IPS DF 4.7 (cell line): ENCODE data around the gene ZNF189.
A peak's percentile ranks its signal among the peaks of the same experiment; 100 is the strongest.
"Not testable (repeated sequence)": the region's sequence is repeated elsewhere in the genome, so short reads cannot be mapped to it uniquely, and the experiment has no call there.

Experiments used
- DNase-seq: peaks from one replicate; pipeline ENCODE4 v3.0.0-alpha.2; 2013; ENCODE audit warnings: low spot score; ENCODE audit errors: extremely low read depth

The ZNF189 gene

GRCh38 chr9:101380295-101380694 lies 18.4 kb upstream of the ZNF189 start:
- DNase-seq, result no peak

DNA sequence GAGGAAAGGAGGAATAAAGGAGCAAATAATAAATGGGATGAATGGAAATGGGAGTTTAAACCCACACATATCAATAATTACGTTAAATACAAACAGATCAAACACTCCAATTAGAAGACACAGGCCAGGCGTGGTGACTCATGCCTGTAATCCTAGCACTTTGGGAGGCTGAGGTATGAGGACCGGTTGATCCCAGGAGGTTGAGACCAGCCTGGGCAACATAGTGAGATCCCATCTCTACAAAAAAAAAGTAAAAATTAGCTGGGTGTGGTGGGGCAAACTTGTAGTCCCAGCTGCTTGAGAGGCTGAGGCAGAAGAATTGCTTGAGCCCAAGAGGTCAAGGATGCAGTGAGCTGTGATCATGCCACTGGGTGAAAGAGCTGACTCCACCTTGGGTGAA lies 17.5 kb upstream of the ZNF189 start:
- DNase-seq, result no peak

- no peak for DNase-seq
Observed at GRCh38 chr9:101381833-101382342, 16.8 kb upstream of the ZNF189 start.

DNA sequence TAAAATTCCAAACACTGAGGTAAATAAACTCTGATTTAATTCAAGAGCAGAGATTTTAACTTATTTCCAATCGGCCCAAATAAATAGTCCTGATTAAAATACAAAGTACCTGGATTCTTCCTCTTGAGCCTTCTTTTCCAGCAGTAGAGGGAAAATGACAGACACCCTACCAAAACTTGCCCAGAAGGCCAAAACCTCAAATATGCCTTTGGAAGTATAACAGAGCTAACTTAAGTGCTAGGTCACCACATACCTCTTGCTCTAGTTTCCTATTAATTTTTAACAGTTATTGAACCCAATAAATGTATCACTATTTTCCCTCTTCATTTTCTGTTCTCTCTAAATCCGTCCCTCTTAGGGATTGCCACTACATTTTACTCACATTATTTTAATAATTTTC lies 15.3 kb upstream of the ZNF189 start:
- DNase-seq, result no peak

GRCh38 chr9:101384873-101385536 lies 13.6 kb upstream of the ZNF189 start, which contains the start of gene BAAT:
Gene BAAT (minus strand): TSS chr9:101385006. CDS start chr9:101371404, 13,602 bp downstream.
- not testable (repeated sequence) for DNase-seq

GRCh38 chr9:101387871-101388506 lies 10.7 kb upstream of the ZNF189 start:
- peak; percentile 58 for DNase-seq

DNA sequence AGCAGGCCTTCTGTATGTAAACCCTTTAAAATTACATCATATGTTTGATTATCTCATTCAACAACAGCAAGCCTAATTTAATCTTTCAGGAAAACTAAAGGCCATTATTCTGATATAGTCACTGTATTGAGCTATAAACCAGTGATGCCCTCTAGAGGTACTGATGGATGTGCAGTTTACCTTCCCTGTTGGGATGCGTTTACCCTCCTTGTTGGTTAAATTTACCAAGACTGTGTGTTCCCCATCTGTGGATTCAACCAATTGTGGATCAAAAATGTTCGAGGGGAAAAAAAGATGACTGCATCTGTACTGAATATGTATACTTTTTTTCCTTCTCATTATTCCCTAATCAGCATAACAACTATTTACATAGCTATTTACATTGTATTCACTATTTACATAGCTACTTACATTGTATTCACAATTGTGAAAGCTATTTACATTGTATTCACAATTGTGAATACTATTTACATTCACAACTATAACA lies 10.1 kb upstream of the ZNF189 start:
- DNase-seq, result no peak

GRCh38 chr9:101393135-101393534 lies 5.5 kb upstream of the ZNF189 start:
- no peak for DNase-seq

DNA sequence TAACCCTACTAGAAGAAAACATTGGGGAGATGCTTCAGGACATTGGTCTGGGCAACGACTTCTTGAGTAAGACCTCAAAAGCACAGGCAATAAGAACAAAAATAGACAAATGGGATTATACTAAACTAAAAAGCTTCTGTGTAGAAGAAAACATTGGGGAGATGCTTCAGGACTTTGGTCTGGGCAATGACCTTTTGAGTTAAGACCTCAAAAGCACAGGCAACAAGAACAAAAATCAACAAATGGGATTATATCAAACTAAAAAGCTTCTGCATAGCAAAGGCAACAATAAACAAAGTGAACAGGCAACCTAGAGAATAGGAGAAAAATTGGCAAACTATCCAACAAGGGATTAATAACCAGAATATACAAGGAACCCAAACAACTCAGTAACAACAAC lies 4.0 kb upstream of the ZNF189 start:
- DNase-seq, result no peak

GRCh38 chr9:101397746-101398067 lies 944 bp upstream of the ZNF189 start:
- no peak for DNase-seq

DNA sequence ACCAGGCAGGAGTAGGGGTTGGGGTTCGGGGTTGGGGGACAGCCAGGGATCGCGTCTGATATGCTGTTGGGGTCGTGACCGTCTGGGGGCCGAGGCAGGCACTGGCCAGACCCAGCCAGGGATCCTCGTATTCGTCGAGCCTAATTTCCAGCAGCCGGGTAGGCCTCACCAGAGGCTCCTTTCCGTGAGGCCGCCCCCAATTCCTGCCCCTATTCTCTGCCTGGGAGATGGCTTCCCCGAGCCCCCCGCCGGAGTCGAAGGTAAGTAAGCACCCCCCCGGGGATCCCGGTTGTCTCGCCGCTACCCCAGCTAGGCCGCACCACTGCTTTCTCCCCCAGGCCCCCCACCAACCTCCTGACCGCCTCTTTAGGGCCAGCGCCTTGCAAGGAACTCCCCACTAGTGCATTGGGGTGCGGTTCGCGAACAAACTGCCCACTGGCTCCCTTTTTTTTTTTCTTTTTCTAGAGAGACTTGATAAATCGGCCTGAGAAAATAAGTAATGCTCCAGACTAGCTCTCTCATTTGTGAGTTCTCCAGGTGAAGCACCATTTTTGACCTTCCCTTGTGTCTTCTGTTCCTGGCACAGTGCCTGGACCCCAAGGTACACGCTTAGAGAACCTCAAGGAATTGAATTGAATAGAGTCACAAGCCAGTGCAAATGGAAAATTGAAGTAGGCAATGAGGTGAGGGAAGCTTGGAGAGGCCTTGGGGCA lies 435 bp downstream of the ZNF189 start:
- no peak for DNase-seq

- DNase-seq, result no peak
Observed at GRCh38 chr9:101399643-101399970, 956 bp downstream of the ZNF189 start.

DNA sequence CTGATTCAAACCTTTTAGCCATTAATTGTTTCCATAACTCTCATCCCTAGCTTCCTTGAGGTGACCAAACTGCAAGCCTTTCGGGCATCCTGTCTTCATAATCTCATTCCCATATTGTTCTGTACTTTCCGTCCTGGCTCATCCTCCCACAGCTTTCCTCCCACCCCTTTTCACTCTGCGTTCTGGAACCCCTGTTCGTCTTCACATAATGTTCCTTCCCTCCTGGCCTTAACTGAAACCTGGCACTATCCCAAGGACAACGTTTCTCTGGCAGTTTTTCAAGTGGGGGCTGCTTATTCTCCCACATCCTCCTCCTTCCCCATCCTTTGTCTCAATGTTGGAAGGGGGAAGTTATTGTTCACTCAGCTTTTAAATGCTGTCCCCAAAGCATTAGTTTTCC lies 1.5 kb downstream of the ZNF189 start:
- no peak for DNase-seq

DNA sequence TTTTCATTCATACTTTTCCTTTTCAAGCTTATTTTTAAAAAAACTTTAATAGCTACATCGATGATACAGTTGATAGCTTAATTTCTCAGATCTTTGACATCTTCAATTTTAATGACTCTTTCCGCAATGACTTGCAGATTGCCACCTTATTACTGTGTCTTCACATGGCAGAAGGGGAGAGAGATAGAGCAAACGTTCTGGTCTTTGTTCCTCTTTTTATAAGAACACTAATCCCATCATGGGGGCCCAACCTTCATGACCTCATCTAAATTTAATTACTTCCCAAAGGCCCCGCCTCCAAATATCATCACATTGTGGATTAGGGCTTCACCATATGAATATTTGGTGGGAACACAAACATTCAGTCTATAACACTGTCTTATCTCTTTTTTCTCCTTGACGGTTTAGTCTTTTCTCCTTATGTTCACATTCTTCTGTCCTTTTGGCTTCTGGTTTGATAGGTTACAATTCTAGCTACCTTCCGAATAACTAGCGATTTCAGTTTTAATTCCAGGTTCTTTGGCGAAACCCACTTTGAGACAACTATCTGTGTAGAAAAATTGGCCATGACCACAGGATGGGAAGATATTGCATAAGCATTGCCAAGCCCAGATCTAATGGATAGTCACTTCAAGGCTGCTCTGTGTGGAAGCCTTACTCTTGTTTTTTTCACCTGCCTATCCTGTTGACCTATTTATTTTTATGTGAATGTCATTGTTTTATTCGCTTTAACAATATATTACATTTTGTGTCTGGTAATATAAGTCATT lies 5.0 kb downstream of the ZNF189 start:
- no peak for DNase-seq

GRCh38 chr9:101408374-101409078 lies 9.9 kb downstream of the ZNF189 start:
- DNase-seq, result no peak

GRCh38 chr9:101409079-101409477 lies 10.4 kb downstream of the ZNF189 start:
- DNase-seq, result no peak

GRCh38 chr9:101414839-101415238 lies 16.2 kb downstream of the ZNF189 start:
- DNase-seq, result no peak

DNA sequence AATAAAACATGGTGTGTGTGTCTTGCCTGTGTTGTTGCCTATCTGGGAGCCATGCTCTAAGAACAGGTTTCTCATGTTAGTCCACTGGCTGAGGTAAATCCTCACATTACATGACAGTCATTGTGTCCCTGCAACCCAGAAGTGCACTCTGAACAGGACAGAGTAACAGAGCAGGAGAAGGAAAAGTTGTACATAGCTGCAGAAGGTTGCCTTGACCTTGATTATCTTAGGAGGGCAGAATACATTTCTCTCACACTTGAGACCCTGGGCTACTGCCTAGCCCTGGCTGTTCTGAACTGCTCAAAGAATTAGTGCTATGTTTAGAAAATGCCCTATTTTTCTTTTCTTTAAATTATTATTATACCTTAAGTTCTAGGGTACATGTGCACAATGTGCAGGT lies 16.9 kb downstream of the ZNF189 start:
- no peak for DNase-seq

- DNase-seq, result no peak
Observed at GRCh38 chr9:101417389-101417788, 18.7 kb downstream of the ZNF189 start.

GRCh38 chr9:101417977-101418376 lies 19.3 kb downstream of the ZNF189 start:
- DNase-seq, result no peak
